ENCODE measurements around the gene OR10H1. TPM values are rescaled to one million over a fixed set of nuclear protein-coding genes. Genes with fewer than 3 reads are reported as not detected.

OR10H1 gene
- total and polyA plus RNA-seq, 9 of the 15 experiments (the other 6 are each of a cell fraction or from before 2014, with no cell fraction given) = not detected

DNA sequence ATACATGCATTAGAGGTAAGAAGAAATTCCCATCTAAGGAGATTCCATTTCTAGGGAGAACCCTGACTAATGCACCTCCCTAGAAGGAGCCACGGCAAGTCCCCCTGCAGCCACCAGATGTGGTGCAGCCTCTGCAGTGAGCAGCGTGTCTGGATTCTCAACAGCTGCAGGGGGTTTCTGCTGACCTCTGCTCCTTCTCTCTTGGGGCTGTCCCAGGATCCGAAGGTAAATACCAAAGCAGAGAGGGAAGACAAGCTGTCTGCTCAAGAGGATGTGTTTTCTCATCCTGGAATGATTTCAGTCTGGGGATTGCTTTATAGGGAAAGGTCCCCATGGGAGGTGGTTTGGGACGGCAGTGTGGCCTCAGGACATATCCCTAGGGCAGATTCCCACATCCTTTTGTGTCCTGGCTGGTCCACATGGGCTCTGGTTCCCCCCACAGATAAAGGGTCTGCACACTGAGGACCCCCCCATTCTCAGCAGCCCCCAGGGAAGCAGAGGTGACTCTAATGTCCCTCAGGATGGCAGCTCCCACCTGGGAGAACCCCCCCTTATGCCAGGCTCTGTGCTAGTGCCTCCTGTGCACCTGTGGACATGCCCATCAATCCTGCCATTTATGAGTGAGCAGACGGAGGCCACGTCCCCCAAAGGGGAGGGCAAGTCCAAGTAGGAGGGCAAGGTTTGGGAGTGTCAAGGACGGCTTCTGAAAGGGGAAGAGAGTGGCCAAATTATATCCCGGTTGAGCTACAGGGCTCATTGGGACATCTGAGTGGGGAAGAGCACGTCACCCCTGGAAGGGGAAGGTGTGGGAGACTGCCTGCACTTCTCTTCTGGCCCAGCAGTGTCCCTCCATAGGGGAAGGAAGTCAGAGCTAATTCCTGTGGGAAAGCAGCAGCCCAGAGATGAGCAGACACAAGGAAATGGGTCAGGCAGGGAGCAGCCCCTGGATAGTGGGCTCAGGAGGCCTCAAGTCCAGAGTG, 38.2 kb downstream of the OR10H1 start:
- no peaks in the 10 kb centered on the region for H3K36me3 ChIP-seq (ENCODE audit: control insufficient read depth, insufficient read depth, low read length)
- TF ChIP-seq SMC3 (conservative IDR thresholded peaks at IDR 0.05; ENCODE audit: insufficient read depth, low read depth, low read length) = no peak
- TF ChIP-seq, protein P1, sequence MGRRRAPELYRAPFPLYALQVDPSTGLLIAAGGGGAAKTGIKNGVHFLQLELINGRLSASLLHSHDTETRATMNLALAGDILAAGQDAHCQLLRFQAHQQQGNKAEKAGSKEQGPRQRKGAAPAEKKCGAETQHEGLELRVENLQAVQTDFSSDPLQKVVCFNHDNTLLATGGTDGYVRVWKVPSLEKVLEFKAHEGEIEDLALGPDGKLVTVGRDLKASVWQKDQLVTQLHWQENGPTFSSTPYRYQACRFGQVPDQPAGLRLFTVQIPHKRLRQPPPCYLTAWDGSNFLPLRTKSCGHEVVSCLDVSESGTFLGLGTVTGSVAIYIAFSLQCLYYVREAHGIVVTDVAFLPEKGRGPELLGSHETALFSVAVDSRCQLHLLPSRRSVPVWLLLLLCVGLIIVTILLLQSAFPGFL (CRISPR knock-in tag; IDR thresholded peaks at IDR 0.05) = no peak
- TF ChIP-seq SRSF3 (IDR thresholded peaks at IDR 0.05; ENCODE audit: insufficient read depth, low read length) = no peak
- TF ChIP-seq, protein P2, sequence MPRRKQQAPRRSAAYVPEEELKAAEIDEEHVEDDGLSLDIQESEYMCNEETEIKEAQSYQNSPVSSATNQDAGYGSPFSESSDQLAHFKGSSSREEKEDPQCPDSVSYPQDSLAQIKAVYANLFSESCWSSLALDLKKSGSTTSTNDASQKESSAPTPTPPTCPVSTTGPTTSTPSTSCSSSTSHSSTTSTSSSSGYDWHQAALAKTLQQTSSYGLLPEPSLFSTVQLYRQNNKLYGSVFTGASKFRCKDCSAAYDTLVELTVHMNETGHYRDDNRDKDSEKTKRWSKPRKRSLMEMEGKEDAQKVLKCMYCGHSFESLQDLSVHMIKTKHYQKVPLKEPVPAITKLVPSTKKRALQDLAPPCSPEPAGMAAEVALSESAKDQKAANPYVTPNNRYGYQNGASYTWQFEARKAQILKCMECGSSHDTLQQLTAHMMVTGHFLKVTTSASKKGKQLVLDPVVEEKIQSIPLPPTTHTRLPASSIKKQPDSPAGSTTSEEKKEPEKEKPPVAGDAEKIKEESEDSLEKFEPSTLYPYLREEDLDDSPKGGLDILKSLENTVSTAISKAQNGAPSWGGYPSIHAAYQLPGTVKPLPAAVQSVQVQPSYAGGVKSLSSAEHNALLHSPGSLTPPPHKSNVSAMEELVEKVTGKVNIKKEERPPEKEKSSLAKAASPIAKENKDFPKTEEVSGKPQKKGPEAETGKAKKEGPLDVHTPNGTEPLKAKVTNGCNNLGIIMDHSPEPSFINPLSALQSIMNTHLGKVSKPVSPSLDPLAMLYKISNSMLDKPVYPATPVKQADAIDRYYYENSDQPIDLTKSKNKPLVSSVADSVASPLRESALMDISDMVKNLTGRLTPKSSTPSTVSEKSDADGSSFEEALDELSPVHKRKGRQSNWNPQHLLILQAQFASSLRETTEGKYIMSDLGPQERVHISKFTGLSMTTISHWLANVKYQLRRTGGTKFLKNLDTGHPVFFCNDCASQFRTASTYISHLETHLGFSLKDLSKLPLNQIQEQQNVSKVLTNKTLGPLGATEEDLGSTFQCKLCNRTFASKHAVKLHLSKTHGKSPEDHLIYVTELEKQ (CRISPR knock-in tag; IDR thresholded peaks at IDR 0.05) = no peak
- no peak for TF ChIP-seq RBM14 (IDR thresholded peaks at IDR 0.05; ENCODE audit: borderline replicate concordance, insufficient read depth, low read depth, low read length)
- TF ChIP-seq, protein P3, sequence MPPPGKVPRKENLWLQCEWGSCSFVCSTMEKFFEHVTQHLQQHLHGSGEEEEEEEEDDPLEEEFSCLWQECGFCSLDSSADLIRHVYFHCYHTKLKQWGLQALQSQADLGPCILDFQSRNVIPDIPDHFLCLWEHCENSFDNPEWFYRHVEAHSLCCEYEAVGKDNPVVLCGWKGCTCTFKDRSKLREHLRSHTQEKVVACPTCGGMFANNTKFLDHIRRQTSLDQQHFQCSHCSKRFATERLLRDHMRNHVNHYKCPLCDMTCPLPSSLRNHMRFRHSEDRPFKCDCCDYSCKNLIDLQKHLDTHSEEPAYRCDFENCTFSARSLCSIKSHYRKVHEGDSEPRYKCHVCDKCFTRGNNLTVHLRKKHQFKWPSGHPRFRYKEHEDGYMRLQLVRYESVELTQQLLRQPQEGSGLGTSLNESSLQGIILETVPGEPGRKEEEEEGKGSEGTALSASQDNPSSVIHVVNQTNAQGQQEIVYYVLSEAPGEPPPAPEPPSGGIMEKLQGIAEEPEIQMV (tag; conservative IDR thresholded peaks at IDR 0.05; ENCODE audit: low read depth) = no peak
- TF ChIP-seq RBM17 (IDR thresholded peaks at IDR 0.05; ENCODE audit: borderline replicate concordance, low read depth, low read length) = no peak
- no peak for TF ChIP-seq SIRT6 (IDR thresholded peaks at IDR 0.05; ENCODE audit: low read depth, low read length)
- no peak for TF ChIP-seq MTF1 (CRISPR knock-in tag; IDR thresholded peaks at IDR 0.05; ENCODE audit: borderline replicate concordance)
- FAIRE-seq = no peak
- CTCF ChIA-PET (ENCODE audit: low intra/inter-chr PET ratio) = interaction anchor here (0.6 kb wide), 1 partner anchor 1277 kb away, joined by 3 read pairs; no protein-coding TSS in a partner anchor
- H3K27ac ChIP-seq (ENCODE audit: extremely low read depth, low read depth, low read length) = no peak overlapping the region
- WGBS (ENCODE audit: insufficient coverage, low coverage, missing lambda C conversion rate) = 0% methylated on average over 9 of the region's 9 CpGs
- H3K4me2 ChIP-seq (ENCODE audit: insufficient read depth, low read length) = no peak overlapping the region
- no peaks in the 10 kb centered on the region; the same call in 1 of the 2 replicates for H4K20me1 ChIP-seq (replicated peaks; ENCODE audit: control insufficient read depth, insufficient read depth, low read length)
- BruUV-seq (replicated peaks) = no TSS peak
- no peaks in the 10 kb centered on the region for H3K9me3 ChIP-seq (replicated peaks; ENCODE audit: control insufficient read depth, insufficient read depth, low read depth, low read length)
- ATAC-seq = no peak
- no peaks in the 10 kb centered on the region for H3K9me1 ChIP-seq (ENCODE audit: control insufficient read depth, insufficient read depth, low read length)
- no peak overlapping the region for H2AFZ ChIP-seq (ENCODE audit: low read depth, low read length)
- intact Hi-C loops (cut with micrococcal nuclease) (no loop called here), in situ Hi-C loops (cut with MboI) (loop anchor here (5.0 kb wide), 1 partner anchor 100 kb away; no protein-coding TSS in a partner anchor)
- DNase-seq (ENCODE audit: extremely low read depth in 1 of 4, low spot score in 3 of 4) = no peak
- POLR2A ChIA-PET = no interaction called here
- no peak overlapping the region for H3K4me3 ChIP-seq
- H3K9ac ChIP-seq (ENCODE audit: insufficient read depth in 1 of 2, low read depth in 2 of 2, low read length in 2 of 2) = no peak overlapping the region
- H3K4me1 ChIP-seq (replicated peaks in 1 of 2; ENCODE audit: control insufficient read depth in 2 of 2, insufficient read depth in 2 of 2, low read length in 2 of 2) = no peaks in the 10 kb centered on the region
- H3K79me2 ChIP-seq (ENCODE audit: control insufficient read depth, insufficient read depth, low read length) = no peaks in the 10 kb centered on the region
- peaks cover 0 to 3% of the 10 kb centered on the region in 2 experiments; a peak in 2 of 5 replicates for H3K27me3 ChIP-seq (ENCODE audit: control insufficient read depth in 2 of 2, insufficient read depth in 2 of 2, low read length in 2 of 2)
